HCT116 (cell line): Measurements from ENCODE around the gene CFB. TPM values are rescaled to one million over a fixed set of nuclear protein-coding genes. Genes with fewer than 3 reads are reported as not detected.

Source experiments
- ATAC-seq: fragments of 200-7000 bp; cut with Tn5 transposase; 2 replicates; pipeline ENCODE4 v1.9.1; 2020; ENCODE audit warnings: mild to moderate bottlenecking, moderate library complexity
- BruUV-seq: library from RNA; stranded (reverse); fragments of 400-500 nt; replicated peaks from 2 replicates; lab custom pipeline; 2021; lab: Mats Ljungman, UMichigan
- CTCF ChIA-PET: fragments of 300-600 bp; sonication (Branson Sonifier 250); formaldehyde crosslinking; loops from one replicate; lab custom pipeline; 2021; ENCODE audit warnings: antibody characterized with exemption; lab: Charles Lee
- POLR2A ChIA-PET: fragments of 300-600, 350-600 bp; sonication (Branson Sonifier 250); formaldehyde crosslinking; loops from one replicate; lab custom pipeline; 2021; ENCODE audit warnings: antibody characterized with exemption; lab: Charles Lee
- RAD21 ChIA-PET, 2 experiments: fragments of 300-600 bp; sonication (Branson Sonifier 250); formaldehyde crosslinking; loops; one replicate each; lab custom pipeline; 2023; ENCODE audit warnings: low total read pairs in 2 of 2; ENCODE audit not compliant: uncharacterized antibody in 2 of 2, unreplicated experiment in 2 of 2, low non-redundant PET in 1 of 2; lab: Charles Lee
- DNase-seq: peaks from one replicate; pipeline ENCODE4 v3.0.0-alpha.2; 2010; ENCODE audit warnings: low read depth, low spot score
- H2AFZ ChIP-seq: fragments of 200-600 bp; shearing (Covaris generic), sonication (generic); 2 replicates; pipeline ENCODE4 v1.6.1; 2017; ENCODE audit warnings: low read depth, mixed run types, mixed read lengths, antibody characterized with exemption, low read length; ENCODE audit not compliant: poor library complexity, severe bottlenecking
- H3K27ac ChIP-seq: 2 replicates; pipeline ENCODE4 v1.5.1; 2012; ENCODE audit warnings: low read depth, low read length
- H3K27me3 ChIP-seq: fragments of 200-600 bp; sonication (generic); 2 replicates; pipeline ENCODE4 v1.6.1; 2016; ENCODE audit warnings: mixed run types, low read length, mixed read lengths; ENCODE audit not compliant: insufficient read depth
- H3K36me3 ChIP-seq, 2 experiments: fragments of 200-500 bp in 1 of 2; fragments of 200-600 bp in 1 of 2; sonication (Bioruptor generic) in 1 of 2; sonication (generic) in 1 of 2; 2 replicates each; pipeline versions ENCODE4 v1.5.1 to v1.6.1; 2014 to 2016; ENCODE audit warnings: low read length in 2 of 2, inconsistent platforms in 1 of 2, mixed read lengths in 1 of 2, mixed run types in 1 of 2; ENCODE audit not compliant: insufficient read depth in 2 of 2, control insufficient read depth in 1 of 2
- H3K4me1 ChIP-seq, 2 experiments: fragments of 200-600 bp in 1 of 2; sonication (generic) in 1 of 2; 2 replicates each; pipeline versions ENCODE4 v1.5.1 to v1.6.1; 2012 to 2017; ENCODE audit warnings: low read length in 2 of 2, inconsistent platforms in 1 of 2, mild to moderate bottlenecking in 1 of 2, mixed read lengths in 1 of 2, mixed run types in 1 of 2, moderate library complexity in 1 of 2; ENCODE audit not compliant: insufficient read depth in 2 of 2, control insufficient read depth in 1 of 2
- H3K4me2 ChIP-seq: fragments of 200-600 bp; sonication (generic); 2 replicates; pipeline ENCODE4 v1.6.1; 2017; ENCODE audit warnings: mixed run types, low read length, mixed read lengths
- H3K4me3 ChIP-seq, 2 experiments: fragments of 200-600 bp in 1 of 2; sonication (generic) in 1 of 2; replicated peaks in 1 of 2; 2 replicates each; pipeline ENCODE4 v1.5.1; 2011 to 2016; ENCODE audit warnings: low read length in 2 of 2, control low read depth in 1 of 2, low read depth in 1 of 2, mild to moderate bottlenecking in 1 of 2, mixed read lengths in 1 of 2, mixed run types in 1 of 2
- H3K79me2 ChIP-seq: fragments of 200-600 bp; sonication (generic); 2 replicates; pipeline ENCODE4 v1.6.1; 2017; ENCODE audit warnings: mild to moderate bottlenecking, mixed run types, low read length, moderate library complexity, mixed read lengths; ENCODE audit not compliant: insufficient read depth
- H3K9ac ChIP-seq: fragments of 200-600 bp; sonication (generic); 2 replicates; pipeline ENCODE4 v1.6.1; 2016; ENCODE audit warnings: low read length, mixed read lengths
- H3K9me2 ChIP-seq: fragments of 200-600 bp; sonication (generic), shearing (Covaris generic); 2 replicates; pipeline ENCODE4 v1.6.1; 2017; ENCODE audit warnings: mixed run types, mild to moderate bottlenecking, moderate library complexity; ENCODE audit not compliant: insufficient read depth
- H3K9me3 ChIP-seq, 2 experiments: fragments of 200-500 bp in 1 of 2; fragments of 200-600 bp in 1 of 2; sonication (Bioruptor generic) in 1 of 2; sonication (generic) in 1 of 2; 2 replicates each; pipeline ENCODE4 v1.6.1; 2014 to 2017; ENCODE audit warnings: low read length in 2 of 2, mixed read lengths in 2 of 2, inconsistent platforms in 1 of 2, low read depth in 1 of 2, mild to moderate bottlenecking in 1 of 2, mixed run types in 1 of 2, moderate library complexity in 1 of 2; ENCODE audit not compliant: control insufficient read depth in 1 of 2, insufficient read depth in 1 of 2
- H4K20me1 ChIP-seq: fragments of 200-600 bp; sonication (generic), shearing (Covaris generic); 2 replicates; pipeline ENCODE4 v1.6.1; 2017; ENCODE audit warnings: mixed run types, mild to moderate bottlenecking, moderate library complexity; ENCODE audit not compliant: insufficient read depth
- CBX3 ChIP-seq: IDR thresholded peaks from 2 replicates; pipeline ENCODE4 v1.6.1; 2012; ENCODE audit warnings: low read depth
- CTCF ChIP-seq, 3 experiments: fragments of 200-600 bp in 1 of 3; sonication (generic) in 1 of 3; IDR thresholded peaks in 2 of 3; conservative IDR thresholded peaks in 1 of 3; 2 replicates each; pipeline ENCODE4 v1.5.1; 2012 to 2017; ENCODE audit warnings: low read depth in 2 of 3, low read length in 2 of 3, antibody characterized with exemption in 1 of 3, borderline replicate concordance in 1 of 3, control low read depth in 1 of 3, mild to moderate bottlenecking in 1 of 3, mixed read lengths in 1 of 3, mixed run types in 1 of 3, moderate library complexity in 1 of 3; ENCODE audit not compliant: insufficient read depth in 1 of 3
- EGR1 ChIP-seq: IDR thresholded peaks from 2 replicates; pipeline ENCODE4 v1.6.1; 2012; ENCODE audit warnings: low read depth
- ELF1 ChIP-seq: IDR thresholded peaks from 2 replicates; pipeline ENCODE4 v1.6.1; 2012; ENCODE audit warnings: low read depth, borderline replicate concordance
- EZH2 ChIP-seq: fragments of 200-600 bp; sonication (generic); IDR thresholded peaks from 2 replicates; pipeline ENCODE4 v1.6.1; 2017; ENCODE audit warnings: antibody characterized with exemption, mixed run types
- EZH2phosphoT487 ChIP-seq: fragments of 200-600 bp; IDR thresholded peaks from 2 replicates; pipeline ENCODE4 v1.6.1; 2018; ENCODE audit warnings: antibody characterized with exemption, borderline replicate concordance
- FOSL1 ChIP-seq: IDR thresholded peaks from 2 replicates; pipeline ENCODE4 v1.6.1; 2012; ENCODE audit warnings: low read depth
- POLR2A ChIP-seq: IDR thresholded peaks from 2 replicates; pipeline ENCODE4 v1.7.0; 2011; ENCODE audit warnings: borderline replicate concordance; ENCODE audit not compliant: insufficient read depth, insufficient read length; ENCODE audit errors: extremely low read depth
- SP1 ChIP-seq: IDR thresholded peaks from 2 replicates; pipeline ENCODE4 v1.6.1; 2012; ENCODE audit warnings: low read depth
- SRF ChIP-seq: IDR thresholded peaks from 2 replicates; pipeline ENCODE4 v1.6.1; 2012; ENCODE audit warnings: low read depth
- TCF7L2 ChIP-seq: IDR thresholded peaks from 2 replicates; pipeline ENCODE4 v1.7.0; 2011; ENCODE audit warnings: borderline replicate concordance, inconsistent platforms; ENCODE audit not compliant: insufficient read depth, insufficient read length; ENCODE audit errors: extremely low read depth
- YY1 ChIP-seq: IDR thresholded peaks from 2 replicates; pipeline ENCODE4 v1.6.1; 2011; ENCODE audit warnings: low read length, low read depth, moderate library complexity, mild to moderate bottlenecking; ENCODE audit not compliant: insufficient replicate concordance; ENCODE audit errors: extremely low read depth
- ZNF274 ChIP-seq: fragments of 200-500 bp; sonication (Bioruptor generic); IDR thresholded peaks from 2 replicates; pipeline ENCODE4 v1.6.1; 2014; ENCODE audit warnings: mild to moderate bottlenecking, low read depth, low read length, inconsistent platforms
- intact Hi-C: fragments of 100-400 bp; cut with micrococcal nuclease; formaldehyde crosslinking; loops from 2 replicates; pipeline ENCODE4 v1.10.0; 2022
- total RNA-seq: library from RNA; stranded (reverse); gene quantifications from one replicate; pipeline ENCODE4 v1.2.1, GENCODE V29; 2021; ENCODE audit not compliant: unreplicated experiment
- TF ChIP-seq, protein P1 (sequence below): IDR thresholded peaks from 2 replicates; pipeline ENCODE4 v1.6.1; 2012
- TF ChIP-seq, protein P2 (sequence below): IDR thresholded peaks from 2 replicates; pipeline ENCODE4 v1.6.1; 2012

CFB gene
- total RNA-seq, 1 experiment from 2014 or later: 1.5 TPM

DNA sequence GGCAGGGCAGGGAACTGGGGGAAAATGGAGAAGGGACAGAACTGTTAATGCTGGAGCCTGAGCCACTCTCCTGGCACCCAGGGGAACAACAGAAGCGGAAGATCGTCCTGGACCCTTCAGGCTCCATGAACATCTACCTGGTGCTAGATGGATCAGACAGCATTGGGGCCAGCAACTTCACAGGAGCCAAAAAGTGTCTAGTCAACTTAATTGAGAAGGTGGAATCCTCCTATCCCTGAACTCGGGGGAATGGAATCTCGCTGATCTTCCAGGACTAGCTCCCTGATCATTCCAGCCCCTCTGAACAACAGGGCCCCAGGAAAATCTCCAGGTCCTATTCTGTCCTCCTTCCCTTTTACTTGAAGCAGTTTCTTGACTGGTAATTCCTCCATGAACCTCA is 2.0 kb downstream of the CFB start:
- Histone ChIP-seq H3K27me3 (no peaks in the 10 kb centered on the region), H3K79me2 (no peaks in the 10 kb centered on the region), H3K4me3 (no peak overlapping the region), H2AFZ (no peak overlapping the region), H3K4me1 (peaks cover 7 to 31% of the 10 kb centered on the region in 2 experiments; a peak in 3 of 4 replicates), H3K9me2 (no peaks in the 10 kb centered on the region; the same call in 1 of the 2 replicates), H3K9ac (no peak overlapping the region), H4K20me1 (no peaks in the 10 kb centered on the region), H3K27ac (no peak overlapping the region), H3K9me3 (no peaks in the 10 kb centered on the region), H3K4me2 (no peak overlapping the region), H3K36me3 (peaks cover 3 to 16% of the 10 kb centered on the region in 2 experiments; a peak in 3 of 4 replicates)
- TF ChIP-seq YY1 (no peak), EGR1 (no peak), CBX3 (no peak), FOSL1 (no peak), POLR2A (no peak), SRF (no peak), CTCF (IDR thresholded peaks at IDR 0.05 in 2 of 3, conservative IDR thresholded peaks at IDR 0.05 in 1 of 3; ENCODE audit: borderline replicate concordance in 1 of 3, insufficient read depth in 1 of 3, low read depth in 2 of 3, low read length in 2 of 3) (no peak), SP1 (no peak), EZH2phosphoT487 (no peak), ELF1 (no peak), ZNF274 (no peak), TCF7L2 (no peak), EZH2 (no peak)
- TF ChIP-seq, protein P1, sequence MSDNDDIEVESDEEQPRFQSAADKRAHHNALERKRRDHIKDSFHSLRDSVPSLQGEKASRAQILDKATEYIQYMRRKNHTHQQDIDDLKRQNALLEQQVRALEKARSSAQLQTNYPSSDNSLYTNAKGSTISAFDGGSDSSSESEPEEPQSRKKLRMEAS: no peak
- TF ChIP-seq, protein P2, sequence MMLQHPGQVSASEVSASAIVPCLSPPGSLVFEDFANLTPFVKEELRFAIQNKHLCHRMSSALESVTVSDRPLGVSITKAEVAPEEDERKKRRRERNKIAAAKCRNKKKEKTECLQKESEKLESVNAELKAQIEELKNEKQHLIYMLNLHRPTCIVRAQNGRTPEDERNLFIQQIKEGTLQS: no peak
- ChIA-PET POLR2A (no interaction called here), CTCF (no interaction called here), RAD21 (no interaction called here)
- DNase-seq: no peak
- intact Hi-C loops: no loop called here
- no TSS peak for BruUV-seq
- no peak for ATAC-seq
